ENCODE data around the gene IPO9.
"Not testable (repeated sequence)": the region's sequence is repeated elsewhere in the genome, so short reads cannot be mapped to it uniquely, and the experiment has no call there.

IPO9 gene

GRCh38 chr1:201809876-201810275 lies 19.1 kb upstream of the IPO9 start:
- DNase-seq (ENCODE audit: low read depth, low spot score), result no peak

DNA sequence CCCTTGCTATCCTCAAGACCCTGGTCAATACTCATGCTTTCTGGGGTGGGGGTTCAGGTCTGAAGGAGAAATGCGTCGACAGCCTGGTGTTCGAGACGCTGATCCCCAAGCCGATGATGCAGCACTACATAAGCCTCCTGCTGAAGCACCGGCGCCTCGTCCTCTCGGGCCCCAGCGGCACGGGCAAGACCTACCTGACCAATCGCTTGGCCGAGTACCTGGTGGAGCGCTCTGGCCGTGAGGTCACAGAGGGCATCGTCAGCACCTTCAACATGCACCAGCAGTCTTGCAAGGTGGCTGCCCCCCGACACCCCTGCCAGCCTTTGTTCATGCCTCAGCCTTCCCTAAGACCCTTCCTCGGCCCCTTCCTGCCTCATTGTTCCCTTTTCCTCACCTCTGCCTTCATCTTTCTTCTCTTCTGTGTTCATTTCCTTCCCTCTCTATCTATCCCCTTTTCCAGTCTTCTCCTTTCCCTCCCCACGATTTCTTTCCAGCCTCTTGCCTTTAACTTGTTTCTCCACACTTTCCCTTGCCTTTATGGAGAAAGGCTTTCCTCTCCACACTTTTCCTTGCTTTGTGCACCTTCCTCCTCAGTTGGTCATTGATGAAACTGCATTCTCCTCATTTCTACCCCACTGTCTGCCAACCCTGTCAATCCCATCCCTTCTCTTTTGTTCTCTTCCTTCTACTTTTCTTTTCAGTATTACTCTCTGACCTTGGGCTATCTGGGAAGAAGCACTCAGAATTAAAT lies 18.3 kb upstream of the IPO9 start:
- no peak for DNase-seq (ENCODE audit: low read depth, low spot score)

- no peak for DNase-seq (ENCODE audit: low read depth, low spot score)
These were observed 15.7 kb upstream of the IPO9 start for GRCh38 chr1:201813226-201813625.

DNA sequence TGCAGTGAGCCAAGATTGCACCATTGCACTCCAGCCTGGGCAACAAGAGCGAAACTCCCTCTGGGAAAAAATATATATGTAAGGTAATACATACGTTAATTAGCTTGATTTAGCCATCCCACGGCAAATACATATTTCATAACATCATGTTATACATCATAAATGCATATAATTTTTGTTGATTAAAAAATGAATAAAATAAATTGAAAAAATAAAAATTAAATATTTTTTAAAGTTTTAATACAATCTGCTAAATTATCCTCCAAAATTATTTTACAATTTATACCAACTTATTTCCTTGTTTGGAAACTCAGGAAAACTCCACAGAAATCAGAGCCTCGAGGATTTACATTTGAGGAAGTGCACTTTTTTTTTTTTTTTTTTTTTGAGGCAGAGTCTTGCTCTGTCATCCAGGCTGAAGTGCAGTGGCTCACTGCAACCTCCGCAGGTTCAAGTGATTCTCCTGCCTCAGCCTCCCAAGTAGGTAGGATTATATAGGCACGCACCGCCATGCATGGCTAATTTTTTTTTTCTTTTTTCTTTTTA lies 12.6 kb upstream of the IPO9 start:
- no peak for DNase-seq (ENCODE audit: low read depth, low spot score)

- DNase-seq (ENCODE audit: low read depth, low spot score), result no peak
These were observed 9.8 kb upstream of the IPO9 start for GRCh38 chr1:201818971-201819750.

GRCh38 chr1:201820413-201820812 lies 8.5 kb upstream of the IPO9 start:
- DNase-seq (ENCODE audit: low read depth, low spot score), result no peak

DNA sequence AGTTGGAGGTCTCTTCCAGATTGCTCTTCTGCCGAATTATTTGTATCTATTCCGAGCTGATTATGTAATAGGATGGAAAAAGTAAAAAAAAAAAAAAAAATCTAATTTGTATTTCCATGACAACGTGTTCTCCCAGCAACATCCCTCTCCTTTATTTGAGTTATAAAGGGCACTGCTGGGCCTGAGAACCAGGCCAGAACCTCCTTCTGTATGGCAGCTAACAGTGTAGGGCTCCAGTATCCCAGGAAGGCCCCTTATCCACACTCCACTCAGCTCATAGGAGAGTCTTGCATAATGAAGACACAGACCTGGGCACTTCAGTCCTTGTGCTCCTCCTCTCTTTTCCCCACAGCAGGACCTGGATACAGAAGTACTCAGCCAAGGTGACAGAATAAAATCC lies 3.7 kb upstream of the IPO9 start:
- no peak for DNase-seq (ENCODE audit: low read depth, low spot score)

GRCh38 chr1:201826830-201827229 lies 2.1 kb upstream of the IPO9 start:
- DNase-seq (ENCODE audit: low read depth, low spot score), result no peak

DNA sequence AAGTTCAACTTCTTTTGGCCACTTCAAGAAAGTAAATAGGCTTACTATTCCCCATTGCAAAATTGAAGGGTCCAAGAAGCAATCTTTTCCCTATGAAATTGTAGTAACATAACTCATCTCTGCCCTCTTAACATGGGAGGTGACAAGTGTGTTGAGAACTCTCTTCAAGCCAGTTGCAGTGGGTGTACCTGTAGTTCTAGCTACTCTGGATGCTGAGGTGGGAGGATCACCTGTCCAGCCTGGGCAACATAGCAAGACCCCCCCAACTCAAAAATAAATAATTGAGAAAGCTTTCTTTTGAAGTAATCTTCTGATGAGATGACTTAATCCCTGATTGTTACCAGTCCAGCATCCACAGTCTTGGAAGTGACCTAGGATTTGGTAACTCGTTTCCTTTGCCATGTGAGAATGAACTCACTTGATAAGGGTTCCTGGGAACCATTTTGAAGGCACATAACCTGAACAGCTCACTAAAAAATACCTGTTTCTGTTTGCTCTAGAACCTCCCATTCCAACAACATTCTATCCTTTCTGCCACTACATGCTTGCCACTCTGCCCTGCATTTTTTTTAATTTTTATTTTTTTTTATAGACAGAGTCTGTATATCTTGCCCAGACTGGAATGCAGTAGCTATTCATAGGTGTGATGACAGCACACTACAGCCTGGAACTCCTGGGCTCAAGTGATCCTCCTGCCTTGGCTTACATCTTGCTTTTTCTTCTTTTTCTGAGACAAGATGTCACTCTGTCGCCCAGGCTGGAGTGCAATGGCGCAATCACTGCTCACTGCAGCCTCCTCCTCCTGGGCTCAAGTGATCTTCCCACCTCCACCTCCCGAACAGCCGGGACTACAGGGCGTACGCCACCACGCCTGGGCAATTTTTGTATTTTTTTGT lies 1.4 kb upstream of the IPO9 start:
- DNase-seq (ENCODE audit: low read depth, low spot score), result no peak

DNA sequence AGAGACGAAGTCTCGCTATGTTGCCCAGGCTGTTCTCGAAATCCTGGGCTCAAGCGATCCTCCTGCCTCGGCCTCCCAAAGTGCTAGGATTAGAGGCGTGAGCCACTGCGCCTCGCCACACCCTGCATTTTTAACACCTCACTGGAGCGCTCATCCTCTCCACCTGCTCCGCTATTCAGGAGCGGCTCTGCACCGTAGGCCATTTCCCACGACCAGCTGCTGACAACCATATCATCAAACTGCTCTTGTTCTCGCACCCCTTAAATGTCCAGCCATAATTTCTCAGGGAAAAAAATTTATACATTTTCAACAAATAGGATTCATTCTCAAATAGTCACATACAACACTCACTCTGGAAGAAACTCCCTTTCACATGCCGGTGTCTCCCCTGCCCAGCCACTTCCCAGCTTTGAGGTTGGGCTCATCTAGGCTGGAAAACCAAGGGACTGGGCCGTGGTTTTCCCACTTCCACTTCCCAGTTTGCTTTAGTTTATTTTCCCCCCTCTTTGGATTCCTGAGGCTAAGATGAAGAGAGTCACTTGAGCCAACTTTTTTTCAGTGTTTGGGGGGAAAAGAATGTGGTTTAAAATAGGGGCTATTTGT lies 639 bp upstream of the IPO9 start:
- no peak for DNase-seq (ENCODE audit: low read depth, low spot score)

DNA sequence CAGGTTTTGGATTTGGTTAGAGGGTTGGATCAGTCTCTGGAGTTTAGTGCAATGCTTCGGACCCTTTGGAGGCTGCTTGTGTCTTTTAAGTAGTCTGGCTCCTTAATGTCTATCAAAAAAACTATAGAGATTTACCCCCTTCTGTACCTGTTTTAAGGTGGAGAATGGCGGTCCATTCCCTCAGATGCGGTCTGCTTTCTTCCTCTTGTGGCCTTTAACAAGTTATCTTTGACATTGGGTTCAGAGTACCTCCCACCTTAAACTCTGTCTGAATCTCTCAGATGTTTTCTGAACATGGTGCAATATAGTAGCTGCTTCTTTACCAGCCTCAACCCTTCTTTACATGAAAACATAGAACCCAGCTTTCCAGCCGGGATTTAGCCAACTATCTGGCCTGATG lies 2.4 kb downstream of the IPO9 start:
- DNase-seq (ENCODE audit: low read depth, low spot score), result no peak

GRCh38 chr1:201834621-201835020 lies 5.7 kb downstream of the IPO9 start:
- DNase-seq (ENCODE audit: low read depth, low spot score), result no peak

DNA sequence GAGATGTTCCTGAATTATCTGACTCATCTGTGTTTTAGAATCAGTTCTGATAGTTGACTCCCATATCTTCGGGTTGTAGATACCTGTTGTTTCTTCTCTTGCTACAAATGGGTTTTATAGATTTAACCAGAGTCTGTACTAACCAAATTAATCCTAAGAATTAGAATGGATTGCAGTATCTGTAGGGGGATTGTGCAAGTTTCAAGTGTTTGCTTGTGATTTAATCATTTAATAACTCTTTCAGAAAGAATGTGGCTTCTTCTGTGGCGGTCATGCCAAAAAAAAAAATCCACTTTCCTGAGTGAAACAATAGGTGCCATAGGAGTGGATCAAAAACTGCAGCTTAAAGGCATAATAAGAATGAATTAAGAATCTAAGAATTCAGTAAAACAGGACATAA lies 9.4 kb downstream of the IPO9 start:
- DNase-seq (ENCODE audit: low read depth, low spot score), result no peak

GRCh38 chr1:201839089-201839488 lies 10.1 kb downstream of the IPO9 start:
- DNase-seq (ENCODE audit: low read depth, low spot score), result not testable (repeated sequence)

- no peak for DNase-seq (ENCODE audit: low read depth, low spot score)
These were observed 11.1 kb downstream of the IPO9 start for GRCh38 chr1:201840055-201840454.

DNA sequence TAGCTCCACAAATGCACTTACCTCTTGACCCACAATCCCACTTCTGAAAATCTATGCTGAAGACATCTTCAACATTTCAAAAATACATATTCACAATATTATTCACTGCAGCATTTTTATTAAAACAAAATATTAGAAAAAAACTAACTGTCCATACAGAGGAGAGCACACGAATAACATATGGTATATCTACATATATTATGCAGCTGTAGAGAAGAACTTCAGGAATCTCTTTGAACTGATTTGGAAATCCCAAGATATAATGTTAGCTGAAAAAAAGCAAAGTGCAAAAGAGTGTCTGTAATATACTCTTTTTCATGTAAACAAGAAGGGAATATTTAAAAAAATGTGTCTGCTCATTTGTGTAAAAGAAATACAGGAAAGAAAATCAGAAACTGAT lies 11.5 kb downstream of the IPO9 start:
- DNase-seq (ENCODE audit: low read depth, low spot score), result no peak

GRCh38 chr1:201841265-201841912 lies 12.4 kb downstream of the IPO9 start:
- no peak for DNase-seq (ENCODE audit: low read depth, low spot score)

DNA sequence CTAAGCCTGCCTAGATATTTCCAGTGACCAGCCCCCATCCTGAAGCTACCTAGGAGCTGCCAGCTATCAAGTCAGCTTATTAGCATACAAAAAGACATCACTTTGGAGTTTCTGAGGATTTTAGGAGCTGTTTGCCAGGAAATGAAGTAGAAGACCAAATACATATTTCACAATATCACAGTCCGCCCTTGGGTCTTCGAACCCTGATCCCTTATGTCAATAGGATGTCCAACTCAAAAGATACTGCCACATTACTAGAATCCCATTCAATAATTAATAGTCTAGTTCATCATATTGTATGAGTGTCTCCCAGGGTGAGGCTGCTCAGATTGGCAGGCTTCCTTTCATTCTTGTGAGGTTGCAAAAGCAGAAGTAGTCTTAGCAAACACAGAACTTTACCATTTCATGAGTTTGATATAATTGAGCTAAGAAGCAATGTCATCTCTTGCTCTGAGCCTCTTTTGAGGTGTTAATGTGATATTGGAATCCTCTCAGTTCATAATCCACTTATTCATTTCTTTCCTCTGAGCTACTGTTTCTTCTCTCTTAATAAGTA lies 13.6 kb downstream of the IPO9 start:
- no peak for DNase-seq (ENCODE audit: low read depth, low spot score)

DNA sequence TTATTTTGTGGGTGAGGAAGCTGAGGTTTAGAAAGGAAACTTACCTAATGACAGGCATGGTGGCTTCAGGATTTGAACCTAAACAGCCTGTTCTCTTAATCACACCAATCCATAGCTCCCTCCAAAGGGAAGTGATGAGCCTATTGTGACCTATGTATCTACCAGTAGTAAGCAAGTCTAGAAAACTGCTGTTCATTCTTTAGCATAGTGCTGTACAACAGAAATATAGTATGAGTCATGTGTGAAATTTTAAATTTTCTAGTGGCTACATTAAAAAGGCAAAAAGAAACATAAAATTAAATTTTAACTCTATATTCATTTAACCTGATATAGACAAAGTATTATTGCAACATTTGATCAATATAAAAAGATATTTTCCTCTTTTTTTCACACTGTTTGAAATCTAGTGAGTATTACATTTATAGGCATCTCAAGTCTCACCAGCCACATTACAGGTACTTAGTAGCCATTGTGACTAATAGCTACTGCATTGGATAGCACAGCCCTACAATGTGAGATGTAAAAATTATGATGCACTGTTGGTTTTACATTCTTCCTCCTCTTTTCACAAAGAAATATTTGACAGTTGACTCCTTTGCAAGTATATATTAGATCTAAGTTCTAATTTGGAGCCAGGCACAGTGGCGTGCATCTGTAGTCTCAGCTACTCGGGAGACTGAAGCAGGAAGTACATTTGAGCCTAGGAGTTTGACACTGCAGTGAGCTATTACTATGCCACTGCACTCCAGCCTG lies 16.6 kb downstream of the IPO9 start:
- DNase-seq (ENCODE audit: low read depth, low spot score), result no peak

DNA sequence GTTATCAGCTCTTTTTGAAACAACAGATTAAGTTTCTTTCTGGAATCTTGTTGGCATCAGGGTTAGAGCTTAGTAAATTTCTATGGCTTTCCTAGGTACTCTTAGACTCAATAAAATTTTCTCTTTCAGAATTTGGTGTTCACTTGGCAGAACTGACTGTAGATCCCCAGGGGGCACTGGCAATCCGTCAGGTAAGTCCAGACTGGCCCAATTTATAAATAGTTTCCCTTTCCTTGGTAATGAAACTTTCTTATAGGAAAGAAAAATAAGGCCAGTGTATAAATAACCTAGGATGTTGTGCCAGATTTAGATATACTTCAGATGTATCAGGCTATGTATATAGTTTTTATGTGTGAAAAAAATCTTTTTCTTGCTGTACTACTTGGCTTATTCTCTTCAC lies 18.2 kb downstream of the IPO9 start:
- DNase-seq (ENCODE audit: low read depth, low spot score), result no peak
